K562 (cell line): ENCODE results near the gene TAF5L. TPM values are rescaled to one million over a fixed set of nuclear protein-coding genes. Genes with fewer than 3 reads are reported as not detected.

ENCODE experiments used
- ATF1 ChIP-seq, 2 experiments: fragments of 450-650 bp in 1 of 2; IDR thresholded peaks; 2 replicates each; pipeline ENCODE4 v1.6.1; 2016; ENCODE audit warnings: missing compliant biosample characterization in 1 of 2, missing genetic modification characterization in 1 of 2
- ELF2 ChIP-seq: fragments of 250-450 bp; sonication (Bioruptor Pico); IDR thresholded peaks from 2 replicates; pipeline ENCODE4 v1.5.0; 2021; ENCODE audit warnings: mild to moderate bottlenecking
- JUN ChIP-seq, 2 experiments: sonication (generic) in 1 of 2; formaldehyde crosslinking in 1 of 2; IDR thresholded peaks; 2 replicates each; pipeline versions ENCODE4 v1.6.1 to v1.8.0; 2012 to 2022; ENCODE audit warnings: borderline replicate concordance in 2 of 2, mild to moderate bottlenecking in 2 of 2, improper control_type of control experiment in 1 of 2, low read depth in 1 of 2, low read length in 1 of 2, missing genetic modification reagents in 1 of 2
- KDM2B ChIP-seq: fragments of 250-450 bp; sonication (Bioruptor Pico); IDR thresholded peaks from 2 replicates; pipeline ENCODE4 v1.8.0; 2021; ENCODE audit warnings: mild to moderate bottlenecking, moderate library complexity
- MAZ ChIP-seq, 2 experiments: fragments of 450-650 bp in 1 of 2; sonication (generic) in 1 of 2; formaldehyde crosslinking; IDR thresholded peaks in 1 of 2; conservative IDR thresholded peaks in 1 of 2; 2 replicates each; pipeline versions ENCODE4 v1.4.0 to v1.5.0; 2020; ENCODE audit warnings: mild to moderate bottlenecking in 1 of 2, missing genetic modification reagents in 1 of 2
- POLR2AphosphoS5 ChIP-seq: IDR thresholded peaks from 2 replicates; pipeline ENCODE4 v1.6.1; 2011; ENCODE audit warnings: mild to moderate bottlenecking, low read depth, low read length, moderate library complexity; ENCODE audit not compliant: control insufficient read depth, insufficient read depth
- PTBP1 ChIP-seq: fragments of 200-400 bp; formaldehyde crosslinking; IDR thresholded peaks from 2 replicates; pipeline ENCODE4 v1.6.1; 2017; ENCODE audit warnings: low read depth, low read length
- PYGO2 ChIP-seq: fragments of 450-650 bp; IDR thresholded peaks from 2 replicates; pipeline ENCODE4 v1.6.1; 2016; ENCODE audit warnings: mild to moderate bottlenecking, missing genetic modification characterization, moderate library complexity, missing compliant biosample characterization
- ZFX ChIP-seq: sonication (generic); formaldehyde crosslinking; IDR thresholded peaks from 2 replicates; pipeline ENCODE4 v1.8.0; 2022; ENCODE audit warnings: mild to moderate bottlenecking, missing genetic modification reagents, moderate library complexity
- ZNF143 ChIP-seq: sonication (generic); formaldehyde crosslinking; IDR thresholded peaks from 2 replicates; pipeline ENCODE4 v1.9.0; 2022; ENCODE audit warnings: mild to moderate bottlenecking, missing genetic modification reagents
- polyA plus RNA-seq, 8 experiments: library from polyadenylated mRNA; depleted of rRNA in 4 of 8; stranded (reverse) in 5 of 8; unstranded in 3 of 8; fragments of >200 nt; fragmentation: Nextera tagmentation in 2 of 8; fragmentation: Illumina TruSeq in 1 of 8; extraction: Ambion mirVana in 2 of 8; extraction: Trizol in 1 of 8; gene quantifications; 2 replicates each; pipeline versions ENCODE4 v1.2.1 to v1.2.3, GENCODE V29; 2011 to 2014; ENCODE audit warnings: inconsistent platforms in 1 of 8, missing spikeins in 1 of 8
- total RNA-seq, 7 experiments: library from RNA; depleted of rRNA in 6 of 7; stranded (reverse); fragments of >200 nt in 6 of 7; fragmentation: Illumina TruSeq in 2 of 7; extraction: Trizol in 2 of 7; gene quantifications; 2 replicates each; pipeline versions ENCODE4 v1.2.1 to v1.2.3, GENCODE V29; 2011 to 2021; ENCODE audit warnings: low replicate concordance in 1 of 7
- TF ChIP-seq, protein P1 (sequence below): fragments of 450-650 bp; IDR thresholded peaks from 2 replicates; pipeline ENCODE4 v1.6.1; 2016; ENCODE audit warnings: low read depth
- TF ChIP-seq, protein P2 (sequence below), 2 experiments: fragments of 450-650 bp; conservative IDR thresholded peaks; 2 replicates each; pipeline ENCODE4 v1.6.1; 2017; ENCODE audit warnings: mild to moderate bottlenecking in 2 of 2, moderate library complexity in 2 of 2
- TF ChIP-seq, protein P3 (sequence below): fragments of 450-650 bp; IDR thresholded peaks from 2 replicates; pipeline ENCODE4 v1.6.1; 2016; ENCODE audit warnings: borderline replicate concordance

The TAF5L gene
- total and polyA plus RNA-seq, 9 of the 15 experiments (the other 6 are each of a cell fraction or from before 2014, with no cell fraction given): 2.2 to 34.2 (median 23.3) TPM

DNA sequence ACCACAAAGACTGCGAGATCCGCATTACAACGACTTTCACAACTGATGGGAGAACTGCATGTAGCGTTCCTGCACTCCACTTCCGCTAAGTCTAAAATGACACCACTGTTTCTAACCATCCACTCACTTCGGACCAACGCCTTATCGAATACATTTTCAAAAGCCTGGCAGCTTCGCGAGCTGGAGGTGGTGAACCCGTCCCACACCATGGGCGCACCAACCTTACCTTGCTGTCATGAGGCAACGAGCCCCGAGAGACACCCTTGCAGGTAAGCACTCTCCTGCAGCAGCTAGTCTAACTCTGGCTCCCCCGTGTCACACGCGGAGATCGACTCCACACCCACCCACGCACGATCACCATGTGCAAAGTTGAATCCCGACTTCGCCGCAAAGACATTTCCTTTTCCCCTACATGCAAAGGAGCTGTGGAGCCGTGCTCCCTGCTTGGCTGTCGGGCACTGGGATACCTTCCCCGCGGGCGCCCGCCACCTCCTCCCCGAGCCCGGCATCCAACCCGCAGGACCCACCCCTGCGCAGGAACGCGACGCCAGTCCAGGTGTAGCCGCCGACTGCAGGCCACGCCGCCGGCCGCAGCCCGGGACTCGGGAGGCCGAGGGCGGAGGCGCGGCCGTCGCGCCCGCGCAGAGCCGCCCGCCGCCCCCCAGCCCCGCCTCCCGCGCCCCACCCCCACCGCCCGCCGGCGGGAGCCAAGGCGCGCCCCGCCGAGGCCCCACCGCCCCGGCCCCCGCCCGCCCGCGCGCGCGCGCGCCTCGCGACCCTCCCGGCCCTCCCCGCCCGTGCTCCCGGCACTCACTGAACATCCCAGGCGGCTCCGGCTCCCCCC, 629 bp downstream of the TAF5L start (continued):
- TF ChIP-seq, protein P1, sequence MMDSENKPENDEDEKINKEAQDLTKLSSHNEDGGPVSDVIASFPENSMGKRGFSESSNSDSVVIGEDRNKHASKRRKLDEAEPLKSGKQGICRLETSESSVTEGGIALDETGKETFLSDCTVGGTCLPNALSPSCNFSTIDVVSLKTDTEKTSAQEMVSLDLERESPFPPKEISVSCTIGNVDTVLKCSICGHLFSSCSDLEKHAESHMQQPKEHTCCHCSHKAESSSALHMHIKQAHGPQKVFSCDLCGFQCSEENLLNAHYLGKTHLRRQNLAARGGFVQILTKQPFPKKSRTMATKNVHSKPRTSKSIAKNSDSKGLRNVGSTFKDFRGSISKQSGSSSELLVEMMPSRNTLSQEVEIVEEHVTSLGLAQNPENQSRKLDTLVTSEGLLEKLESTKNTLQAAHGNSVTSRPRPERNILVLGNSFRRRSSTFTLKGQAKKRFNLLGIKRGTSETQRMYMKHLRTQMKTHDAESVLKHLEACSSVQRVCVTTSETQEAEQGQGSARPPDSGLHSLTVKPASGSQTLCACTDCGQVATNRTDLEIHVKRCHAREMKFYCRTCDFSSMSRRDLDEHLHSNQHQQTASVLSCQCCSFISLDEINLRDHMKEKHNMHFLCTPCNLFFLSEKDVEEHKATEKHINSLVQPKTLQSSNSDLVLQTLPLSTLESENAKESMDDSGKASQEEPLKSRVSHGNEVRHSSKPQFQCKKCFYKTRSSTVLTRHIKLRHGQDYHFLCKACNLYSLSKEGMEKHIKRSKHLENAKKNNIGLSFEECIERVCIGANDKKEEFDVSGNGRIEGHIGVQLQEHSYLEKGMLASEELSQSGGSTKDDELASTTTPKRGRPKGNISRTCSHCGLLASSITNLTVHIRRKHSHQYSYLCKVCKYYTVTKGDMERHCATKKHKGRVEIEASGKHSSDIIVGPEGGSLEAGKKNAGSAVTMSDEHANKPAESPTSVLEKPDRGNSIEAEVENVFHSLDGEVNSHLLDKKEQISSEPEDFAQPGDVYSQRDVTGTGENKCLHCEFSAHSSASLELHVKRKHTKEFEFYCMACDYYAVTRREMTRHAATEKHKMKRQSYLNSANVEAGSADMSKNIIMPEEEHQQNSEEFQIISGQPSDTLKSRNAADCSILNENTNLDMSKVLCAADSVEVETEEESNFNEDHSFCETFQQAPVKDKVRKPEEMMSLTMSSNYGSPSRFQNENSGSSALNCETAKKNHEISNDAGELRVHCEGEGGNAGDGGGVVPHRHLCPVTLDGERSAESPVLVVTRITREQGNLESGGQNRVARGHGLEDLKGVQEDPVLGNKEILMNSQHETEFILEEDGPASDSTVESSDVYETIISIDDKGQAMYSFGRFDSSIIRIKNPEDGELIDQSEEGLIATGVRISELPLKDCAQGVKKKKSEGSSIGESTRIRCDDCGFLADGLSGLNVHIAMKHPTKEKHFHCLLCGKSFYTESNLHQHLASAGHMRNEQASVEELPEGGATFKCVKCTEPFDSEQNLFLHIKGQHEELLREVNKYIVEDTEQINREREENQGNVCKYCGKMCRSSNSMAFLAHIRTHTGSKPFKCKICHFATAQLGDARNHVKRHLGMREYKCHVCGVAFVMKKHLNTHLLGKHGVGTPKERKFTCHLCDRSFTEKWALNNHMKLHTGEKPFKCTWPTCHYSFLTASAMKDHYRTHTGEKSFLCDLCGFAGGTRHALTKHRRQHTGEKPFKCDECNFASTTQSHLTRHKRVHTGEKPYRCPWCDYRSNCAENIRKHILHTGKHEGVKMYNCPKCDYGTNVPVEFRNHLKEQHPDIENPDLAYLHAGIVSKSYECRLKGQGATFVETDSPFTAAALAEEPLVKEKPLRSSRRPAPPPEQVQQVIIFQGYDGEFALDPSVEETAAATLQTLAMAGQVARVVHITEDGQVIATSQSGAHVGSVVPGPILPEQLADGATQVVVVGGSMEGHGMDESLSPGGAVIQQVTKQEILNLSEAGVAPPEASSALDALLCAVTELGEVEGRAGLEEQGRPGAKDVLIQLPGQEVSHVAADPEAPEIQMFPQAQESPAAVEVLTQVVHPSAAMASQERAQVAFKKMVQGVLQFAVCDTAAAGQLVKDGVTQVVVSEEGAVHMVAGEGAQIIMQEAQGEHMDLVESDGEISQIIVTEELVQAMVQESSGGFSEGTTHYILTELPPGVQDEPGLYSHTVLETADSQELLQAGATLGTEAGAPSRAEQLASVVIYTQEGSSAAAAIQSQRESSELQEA: no peak
- TF ChIP-seq PYGO2 (tag): no peak
- TF ChIP-seq ATF1 (CRISPR knock-in tag; IDR thresholded peaks at IDR 0.05): no peak
- TF ChIP-seq ATF1 (tag; IDR thresholded peaks at IDR 0.05): peak; percentile 50; the same call in 1 of the 2 replicates
- peak; percentile 50 for TF ChIP-seq ZFX (CRISPR knock-in tag)
- TF ChIP-seq POLR2AphosphoS5: peak; percentile 23; the same call in 1 of the 2 replicates
- TF ChIP-seq, protein P2, sequence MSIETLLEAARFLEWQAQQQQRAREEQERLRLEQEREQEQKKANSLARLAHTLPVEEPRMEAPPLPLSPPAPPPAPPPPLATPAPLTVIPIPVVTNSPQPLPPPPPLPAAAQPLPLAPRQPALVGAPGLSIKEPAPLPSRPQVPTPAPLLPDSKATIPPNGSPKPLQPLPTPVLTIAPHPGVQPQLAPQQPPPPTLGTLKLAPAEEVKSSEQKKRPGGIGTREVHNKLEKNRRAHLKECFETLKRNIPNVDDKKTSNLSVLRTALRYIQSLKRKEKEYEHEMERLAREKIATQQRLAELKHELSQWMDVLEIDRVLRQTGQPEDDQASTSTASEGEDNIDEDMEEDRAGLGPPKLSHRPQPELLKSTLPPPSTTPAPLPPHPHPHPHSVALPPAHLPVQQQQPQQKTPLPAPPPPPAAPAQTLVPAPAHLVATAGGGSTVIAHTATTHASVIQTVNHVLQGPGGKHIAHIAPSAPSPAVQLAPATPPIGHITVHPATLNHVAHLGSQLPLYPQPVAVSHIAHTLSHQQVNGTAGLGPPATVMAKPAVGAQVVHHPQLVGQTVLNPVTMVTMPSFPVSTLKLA (conservative IDR thresholded peaks at IDR 0.05): peak; percentile 82 to 93
- TF ChIP-seq MAZ (CRISPR knock-in tag; conservative IDR thresholded peaks at IDR 0.05 in 1 of 2, IDR thresholded peaks at IDR 0.05 in 1 of 2): peak in 1 of 2 experiments; percentile 22; a peak in 1 of 4 replicates
- TF ChIP-seq, protein P3, sequence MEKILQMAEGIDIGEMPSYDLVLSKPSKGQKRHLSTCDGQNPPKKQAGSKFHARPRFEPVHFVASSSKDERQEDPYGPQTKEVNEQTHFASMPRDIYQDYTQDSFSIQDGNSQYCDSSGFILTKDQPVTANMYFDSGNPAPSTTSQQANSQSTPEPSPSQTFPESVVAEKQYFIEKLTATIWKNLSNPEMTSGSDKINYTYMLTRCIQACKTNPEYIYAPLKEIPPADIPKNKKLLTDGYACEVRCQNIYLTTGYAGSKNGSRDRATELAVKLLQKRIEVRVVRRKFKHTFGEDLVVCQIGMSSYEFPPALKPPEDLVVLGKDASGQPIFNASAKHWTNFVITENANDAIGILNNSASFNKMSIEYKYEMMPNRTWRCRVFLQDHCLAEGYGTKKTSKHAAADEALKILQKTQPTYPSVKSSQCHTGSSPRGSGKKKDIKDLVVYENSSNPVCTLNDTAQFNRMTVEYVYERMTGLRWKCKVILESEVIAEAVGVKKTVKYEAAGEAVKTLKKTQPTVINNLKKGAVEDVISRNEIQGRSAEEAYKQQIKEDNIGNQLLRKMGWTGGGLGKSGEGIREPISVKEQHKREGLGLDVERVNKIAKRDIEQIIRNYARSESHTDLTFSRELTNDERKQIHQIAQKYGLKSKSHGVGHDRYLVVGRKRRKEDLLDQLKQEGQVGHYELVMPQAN: peak; percentile 95
- TF ChIP-seq KDM2B: peak; percentile 80; the same call in 1 of the 2 replicates
- TF ChIP-seq ELF2 (CRISPR knock-in tag): 0 out of 2 replicates have a peak, but pooled peaks have one; percentile 14
- 0 out of 2 replicates have a peak, but pooled peaks have one; percentile 31 for TF ChIP-seq JUN (IDR thresholded peaks at IDR 0.05; ENCODE audit: borderline replicate concordance, low read depth, low read length)
- 0 out of 2 replicates have a peak, but pooled peaks have one; percentile 23 for TF ChIP-seq JUN (CRISPR knock-in tag; IDR thresholded peaks at IDR 0.05; ENCODE audit: borderline replicate concordance)
- no peak for TF ChIP-seq PTBP1
- TF ChIP-seq ZNF143 (CRISPR knock-in tag): no peak
